Anterior cingulate cortex (tissue), 58 donors: ENCODE results near the gene SEMA4C.

Experiments
- DNase-seq, 58 donors: peaks; one replicate each; lab custom pipeline; 2025; lab: John Stamatoyannopoulos, UW

SEMA4C gene

DNA sequence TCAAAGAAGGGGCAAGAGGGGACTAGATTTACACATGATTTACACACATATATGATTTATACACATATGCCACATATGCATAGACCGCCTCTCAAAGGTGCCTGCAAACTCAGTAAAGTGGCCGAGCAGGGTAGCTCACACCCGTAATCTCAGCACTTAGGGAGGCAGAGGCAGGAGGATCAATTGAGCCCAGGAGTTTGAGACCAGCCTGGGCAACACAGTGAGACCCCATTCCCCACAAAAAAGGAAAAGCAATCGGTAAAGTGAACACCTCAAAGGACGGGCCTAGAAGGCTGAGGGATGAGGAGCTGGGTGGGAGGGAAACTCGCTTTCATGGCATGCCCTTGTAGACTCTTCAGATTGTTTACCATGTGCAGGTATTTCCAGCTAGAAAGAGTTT lies 17.2 kb downstream of the SEMA4C start:
- DNase-seq: no peak

DNA sequence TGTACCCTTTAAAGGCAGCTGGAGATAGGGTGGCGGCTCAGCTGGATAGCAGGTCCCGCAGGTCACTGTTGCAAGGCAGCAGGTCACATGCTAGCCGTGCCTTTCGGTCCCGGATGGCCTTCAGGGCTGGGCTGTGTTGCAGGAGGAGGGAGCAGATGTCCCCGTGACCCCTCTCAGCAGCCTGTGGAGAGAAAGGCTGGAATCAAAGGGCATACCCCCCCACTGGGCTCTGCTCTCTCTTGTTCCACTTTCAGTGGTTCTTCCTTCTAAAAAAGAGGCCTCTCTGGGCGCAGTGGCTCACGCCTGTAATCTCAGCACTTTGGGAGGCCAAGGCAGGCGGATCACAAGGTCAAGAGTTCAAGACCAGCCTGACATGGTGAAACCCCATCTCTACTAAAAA lies 21.6 kb downstream of the SEMA4C start:
- no peak for DNase-seq

DNA sequence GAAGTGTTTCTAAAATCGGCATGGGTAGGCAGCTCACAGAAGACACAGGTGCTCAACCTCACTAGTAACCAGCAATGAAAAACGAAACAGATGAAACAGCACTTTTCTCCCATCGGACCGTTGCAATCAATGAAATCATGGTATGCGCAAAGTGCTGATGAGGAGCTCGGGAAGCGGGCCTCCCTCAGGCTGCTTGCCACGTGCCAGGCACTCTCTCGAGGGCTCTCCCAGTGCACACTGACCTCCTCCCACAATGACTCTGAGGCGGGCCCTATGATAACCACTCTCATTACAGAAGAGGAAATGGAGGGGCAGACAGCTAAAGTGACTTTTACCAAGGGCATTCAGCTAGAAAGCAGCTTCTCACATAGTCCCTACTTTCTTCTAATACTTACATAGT lies 22.3 kb downstream of the SEMA4C start:
- DNase-seq: no peak

DNA sequence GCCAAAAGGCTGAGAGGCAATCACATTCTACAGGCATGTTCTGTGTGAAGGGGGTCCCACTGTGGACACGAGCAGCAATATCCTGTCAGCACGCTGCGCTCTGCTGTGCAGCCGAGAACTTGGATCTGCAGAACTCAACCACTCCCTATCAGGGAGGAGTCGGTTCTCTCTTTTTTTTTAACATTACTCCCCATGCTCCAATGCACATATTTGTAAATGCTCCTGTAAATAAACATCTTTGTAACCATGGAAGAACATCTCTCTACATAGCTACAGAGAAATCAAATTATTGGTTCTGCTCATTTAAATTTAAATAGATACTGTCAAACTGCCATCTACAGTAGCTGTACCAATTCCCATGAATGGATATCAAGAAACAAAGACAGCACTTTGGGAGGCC lies 23.1 kb downstream of the SEMA4C start:
- DNase-seq: no peak

DNA sequence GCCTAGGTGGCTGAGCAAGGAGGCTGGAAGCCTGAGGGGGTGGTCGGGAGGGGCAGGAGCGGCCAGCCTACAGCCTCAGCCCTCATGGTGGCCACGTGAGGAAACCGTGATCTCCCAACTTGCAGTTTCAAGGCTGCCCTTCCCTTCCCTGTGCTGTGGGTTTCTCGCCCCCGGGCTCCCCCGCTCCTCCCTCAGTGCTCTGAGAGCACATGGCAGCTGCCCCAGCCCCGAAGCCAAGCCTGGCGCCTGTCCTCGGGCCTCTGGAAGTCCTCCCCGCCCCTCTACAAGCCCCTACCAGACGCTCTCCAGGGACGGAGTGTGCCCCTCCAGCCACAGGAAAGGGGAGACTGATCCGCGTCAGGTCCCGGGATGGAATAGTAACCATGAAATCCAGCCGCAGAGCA lies 25.5 kb downstream of the SEMA4C start:
- DNase-seq: no peak

DNA sequence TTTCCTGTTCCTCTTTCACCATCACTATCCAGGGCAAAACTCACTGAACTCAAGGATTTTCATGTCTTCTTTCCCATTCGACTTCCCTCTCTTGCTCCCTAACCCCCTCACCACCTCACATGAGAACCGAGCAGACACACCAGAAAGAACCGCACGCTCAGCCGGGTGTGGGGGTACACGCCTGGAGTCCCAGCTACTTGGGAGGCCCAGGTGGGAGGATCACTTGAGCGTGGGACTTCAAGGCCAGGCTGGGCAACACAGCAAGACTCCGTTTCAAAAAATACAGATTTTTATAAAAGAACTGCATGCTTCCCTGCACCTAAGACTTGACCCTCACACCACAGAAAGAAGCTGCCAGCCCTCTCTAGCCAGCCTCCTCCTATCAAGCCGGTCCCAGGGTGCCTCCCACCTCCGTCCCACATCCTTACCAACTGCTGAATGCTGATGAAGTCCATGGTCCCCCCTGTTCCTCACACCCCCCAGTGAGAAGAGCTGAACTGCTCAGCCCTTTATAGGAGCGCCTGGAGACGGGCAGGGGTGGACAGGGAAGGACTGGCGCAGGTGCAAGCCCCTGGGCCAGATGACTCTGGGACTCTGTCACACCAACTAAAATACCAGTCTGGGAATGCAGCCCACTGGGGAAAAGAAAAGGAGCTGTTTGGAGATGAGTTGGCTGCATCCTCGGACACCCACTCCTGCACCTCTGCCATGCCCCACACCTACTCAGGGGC lies 26.2 kb downstream of the SEMA4C start, which contains the start of gene ANKRD23:
Gene ANKRD23, minus strand, starts transcription at position 484 of the 731 bp plus-strand sequence. Its CDS starts 29 bp downstream, at position 455.
- no peak for DNase-seq

DNA sequence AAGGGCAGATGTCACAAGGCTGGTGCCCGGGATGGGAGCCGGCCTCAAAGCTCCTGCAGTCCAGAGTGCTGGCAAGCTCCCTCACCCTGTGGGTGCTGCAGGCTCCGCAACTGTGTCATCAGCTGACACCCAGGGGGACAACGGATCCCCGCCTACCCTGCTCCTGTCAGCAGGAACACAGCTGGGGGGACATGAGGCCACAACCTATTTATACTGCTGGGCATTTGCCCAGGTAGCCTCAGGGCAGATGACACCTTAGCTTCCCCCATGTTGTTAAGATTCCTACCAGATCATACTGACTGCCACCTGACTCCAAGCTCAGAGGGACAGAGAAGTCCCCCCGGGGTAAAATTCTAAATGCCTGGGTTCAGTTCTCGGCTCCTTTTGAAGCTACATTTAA lies 27.3 kb downstream of the SEMA4C start:
- DNase-seq: no peak

DNA sequence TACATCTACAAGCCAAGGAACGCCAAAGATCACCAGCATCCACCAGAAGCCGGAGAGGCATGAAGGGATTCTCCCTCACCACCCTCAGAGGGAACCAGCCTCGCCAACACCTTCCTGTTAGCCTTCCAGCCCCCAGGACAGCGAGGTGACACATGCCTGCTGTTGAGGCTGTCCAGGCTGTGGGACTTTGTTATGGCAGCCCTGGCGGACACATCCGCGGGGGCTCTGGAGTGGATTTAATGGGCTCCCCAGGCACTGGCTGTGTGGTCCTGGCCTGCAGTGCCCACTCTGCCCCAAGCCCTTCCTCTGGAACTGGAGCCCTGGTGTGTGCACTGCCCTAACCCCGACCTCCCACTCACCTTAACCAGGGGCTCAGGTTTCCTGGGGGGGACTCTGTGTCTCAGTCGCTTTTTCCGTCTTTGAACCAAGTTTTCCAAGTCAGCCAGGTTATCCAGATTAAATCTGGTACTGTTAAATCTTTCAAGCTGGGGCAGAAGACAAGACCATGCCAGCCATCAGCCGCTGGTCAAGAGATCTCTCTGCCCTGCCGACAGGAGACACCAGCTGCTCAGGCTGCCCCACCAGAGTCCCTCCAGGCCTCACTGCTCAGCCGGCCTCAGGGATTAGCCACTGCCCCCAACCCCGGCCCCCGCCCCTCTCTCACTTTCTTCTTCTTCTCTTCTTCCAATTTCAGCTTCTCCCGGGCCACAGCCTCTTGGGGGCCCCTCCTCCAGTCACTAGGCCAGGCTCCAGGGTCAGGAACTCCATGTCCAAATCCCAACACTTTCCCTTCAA lies 28.0 kb downstream of the SEMA4C start:
- no peak for DNase-seq

DNA sequence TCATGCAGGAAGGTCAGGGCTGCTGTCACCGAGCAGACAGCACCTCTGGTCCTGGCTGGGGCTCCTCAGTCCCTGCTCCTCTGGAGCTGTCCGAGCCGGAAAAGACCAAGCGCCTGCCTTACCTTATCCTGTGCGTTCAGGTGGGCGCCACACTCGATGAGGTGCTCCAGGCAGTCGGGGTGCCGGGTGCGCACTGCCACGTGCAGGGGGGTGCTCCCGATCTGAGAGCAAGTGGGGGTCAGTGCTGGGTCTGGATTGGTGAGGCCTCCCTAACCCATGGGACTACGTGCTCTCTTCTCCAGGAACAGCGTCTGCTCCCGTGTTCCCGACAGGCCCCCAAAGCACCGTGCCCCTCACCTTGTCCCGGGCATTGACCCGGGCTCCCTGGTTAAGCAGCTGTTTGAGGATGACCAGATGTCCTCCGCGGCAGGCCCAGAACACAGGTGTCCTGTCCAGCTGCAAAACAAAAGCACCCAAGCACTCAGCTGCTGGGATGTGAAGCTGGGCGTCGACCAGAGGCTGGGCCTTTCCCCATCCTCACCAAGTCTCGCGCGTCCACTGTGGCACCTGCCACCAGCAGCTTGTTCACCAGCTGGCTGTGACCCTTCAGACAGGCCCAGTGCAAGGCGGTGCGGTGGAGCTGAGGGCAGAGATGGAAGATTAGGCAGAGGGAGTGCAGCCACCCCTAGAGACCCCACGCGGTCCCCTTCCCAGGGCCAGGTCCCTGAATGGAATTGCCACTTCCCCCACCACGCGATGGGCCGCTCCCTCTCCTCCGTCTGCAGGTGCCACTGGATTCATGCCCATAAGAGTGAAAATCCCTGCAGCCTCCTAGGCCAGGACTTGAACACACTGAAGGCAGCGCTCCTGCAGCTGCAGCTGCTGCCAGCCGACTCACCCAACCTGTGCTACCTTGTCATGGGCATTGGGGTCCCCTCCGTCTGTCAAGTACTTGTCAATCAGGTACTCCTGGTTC lies 29.7 kb downstream of the SEMA4C start:
- no peak for DNase-seq

DNA sequence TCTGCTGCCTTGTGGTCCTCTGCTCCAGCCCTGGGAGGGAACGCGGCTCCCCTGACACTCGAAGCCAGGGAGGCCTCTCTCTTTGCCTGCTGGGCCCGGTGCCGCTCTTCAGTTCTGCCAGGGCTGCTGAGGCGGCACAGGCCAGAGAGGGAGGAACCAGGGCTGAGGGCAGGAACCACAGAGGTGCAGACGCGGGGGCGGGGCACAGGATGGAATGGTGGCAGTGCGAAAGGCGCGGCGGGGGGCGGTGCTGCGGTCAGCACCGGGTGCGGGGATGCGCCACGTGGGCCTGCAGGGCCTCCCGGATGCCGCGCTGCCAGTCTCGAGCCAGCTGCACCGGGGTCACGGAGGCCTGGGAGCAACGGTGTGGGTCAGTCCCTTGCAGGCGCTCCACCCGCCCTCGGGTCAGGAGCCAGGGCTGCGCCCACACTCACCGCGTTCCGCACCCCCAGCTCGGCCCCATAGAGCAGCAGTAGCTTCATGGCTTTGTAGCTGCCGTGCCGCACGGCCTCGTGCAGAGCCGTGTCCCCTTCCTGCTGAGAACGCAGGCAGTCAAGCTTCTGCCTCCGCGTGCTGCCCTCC lies 30.5 kb downstream of the SEMA4C start:
- DNase-seq: no peak

DNA sequence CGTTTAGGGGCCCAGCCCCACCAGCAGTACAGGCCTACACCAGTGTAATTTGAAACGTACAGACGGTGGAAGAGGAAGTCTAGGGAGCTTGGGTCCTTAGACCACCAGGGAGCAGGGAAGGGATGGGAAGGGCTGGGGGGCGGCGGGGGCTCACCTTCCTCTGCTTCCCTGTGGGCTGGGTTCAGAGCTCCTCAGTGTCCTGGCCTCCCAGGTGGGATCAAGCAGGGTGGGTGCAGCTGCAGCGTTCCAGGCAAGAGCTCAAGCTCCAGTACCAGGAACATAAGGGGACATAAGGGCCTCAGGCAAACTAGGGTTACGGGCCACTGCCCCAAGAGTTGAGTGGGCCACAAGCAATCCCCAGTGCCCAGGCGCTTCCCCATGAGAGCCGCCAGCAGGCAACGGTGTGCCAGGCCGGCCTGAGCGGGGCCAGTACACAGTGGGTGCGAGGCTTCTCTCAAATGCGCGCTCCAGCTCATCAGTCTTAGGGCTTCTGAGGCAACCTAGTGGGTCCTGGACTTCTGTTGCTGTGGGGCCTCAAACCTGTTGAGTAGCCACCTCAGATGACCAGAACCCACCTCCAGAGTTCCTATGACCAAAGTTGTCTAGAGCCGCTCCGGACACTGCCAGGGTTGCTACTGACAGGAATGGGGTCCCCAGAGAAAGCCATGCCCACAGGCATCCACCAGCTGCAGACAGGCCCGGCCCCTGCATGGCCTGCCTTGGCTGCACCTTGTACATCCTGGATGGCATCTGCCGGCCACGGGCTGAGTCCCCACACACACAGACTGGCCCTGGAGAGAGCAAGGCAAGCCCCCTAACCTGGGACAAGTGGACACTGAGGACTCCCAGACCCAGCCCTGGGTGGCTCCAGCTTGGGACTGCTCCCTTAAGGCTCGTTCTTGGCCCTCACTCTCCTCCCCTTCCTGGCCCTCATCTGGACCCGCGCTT lies 31.3 kb downstream of the SEMA4C start:
- no peak for DNase-seq

DNA sequence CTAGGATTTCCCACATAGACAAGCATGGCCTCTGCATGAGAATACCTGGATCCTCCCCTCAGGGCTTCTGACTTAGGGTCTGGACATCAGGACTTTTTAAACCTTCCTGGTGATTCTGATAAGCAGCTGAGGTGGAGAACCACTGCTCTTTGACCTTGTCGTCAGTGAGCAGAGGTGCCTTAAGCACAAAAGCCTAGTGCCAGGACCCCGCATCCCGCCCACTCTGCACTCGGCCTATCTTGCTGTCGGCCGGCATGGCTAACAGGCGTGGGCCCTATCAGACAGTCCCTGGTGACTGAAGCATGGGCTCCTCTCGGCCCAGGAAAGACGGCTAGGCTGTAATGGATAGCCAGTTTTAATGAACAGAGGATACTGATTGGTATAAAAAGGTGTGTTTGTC lies 32.3 kb downstream of the SEMA4C start:
- DNase-seq: no peak

DNA sequence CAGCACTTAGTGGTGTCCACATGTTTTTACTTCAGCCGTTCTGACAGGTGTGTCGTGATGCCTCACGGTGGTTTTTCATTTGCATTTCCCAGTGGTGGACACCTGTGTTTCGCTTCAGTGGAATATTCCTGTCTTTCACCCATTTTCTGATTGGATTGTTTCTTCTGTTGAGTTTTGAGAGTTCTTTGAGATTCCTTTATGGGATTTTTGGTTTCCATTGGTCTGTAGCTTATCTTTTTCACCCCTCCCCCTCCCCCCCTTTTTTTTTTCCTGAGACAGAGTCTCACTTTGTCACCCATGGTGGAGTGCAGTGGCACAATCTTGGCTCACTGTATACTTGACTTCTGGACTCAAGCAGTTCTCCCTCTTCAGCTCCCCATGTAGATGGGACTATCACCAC lies 34.0 kb downstream of the SEMA4C start:
- DNase-seq: no peak

DNA sequence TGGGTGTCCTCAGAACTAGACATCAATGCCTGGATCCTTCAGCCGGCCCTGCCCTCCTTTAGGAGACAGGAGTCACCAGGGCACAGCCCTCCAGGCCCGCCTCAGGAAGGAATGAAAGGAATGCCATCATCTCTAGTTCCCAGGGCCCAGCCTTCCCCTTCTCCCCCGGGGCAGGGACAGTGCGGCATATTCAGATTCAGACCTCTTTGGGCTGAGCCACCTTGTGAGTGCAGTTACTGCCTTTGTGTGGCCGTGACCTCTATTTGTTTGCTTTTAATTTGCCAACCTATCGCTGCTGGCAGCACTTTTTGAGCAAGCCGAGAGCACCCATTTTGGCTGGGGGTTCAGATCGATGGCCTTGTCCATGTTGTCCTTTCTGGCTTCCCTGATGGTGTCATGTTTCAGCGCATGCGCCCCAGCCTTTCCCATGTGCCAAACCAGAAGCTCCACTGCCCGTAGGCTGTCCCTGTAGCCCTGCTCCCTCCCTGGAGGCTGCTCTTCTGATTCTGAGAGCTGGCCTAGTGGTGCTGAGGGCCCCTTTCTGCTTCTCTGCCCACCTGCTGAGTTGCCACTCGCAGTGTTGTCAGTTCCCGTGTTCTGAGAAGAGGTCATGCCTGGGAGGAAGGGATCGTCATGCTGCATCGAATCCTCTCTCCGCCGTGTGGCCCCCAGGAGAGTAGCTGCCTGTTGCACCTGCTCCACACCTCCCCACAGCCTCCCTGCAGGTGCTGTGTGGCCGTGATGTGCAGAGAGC lies 36.9 kb downstream of the SEMA4C start:
- DNase-seq: no peak

DNA sequence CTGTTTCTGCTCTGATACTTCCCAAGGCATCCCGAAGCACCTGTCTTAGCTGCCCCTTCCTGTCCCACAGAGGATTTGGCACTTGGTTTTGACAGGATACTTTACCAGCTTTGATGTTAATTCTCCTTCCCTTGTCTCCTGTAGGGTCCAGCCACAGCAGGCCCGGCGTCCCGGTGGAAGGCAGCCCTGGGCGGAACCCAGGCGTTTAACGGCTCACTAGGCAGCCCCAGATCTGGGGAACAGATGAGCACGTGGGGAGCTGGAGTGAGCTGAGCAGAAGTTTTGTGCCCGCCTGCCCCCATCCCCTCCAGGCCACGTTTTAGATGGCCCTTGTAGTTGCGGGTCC lies 37.5 kb downstream of the SEMA4C start:
- DNase-seq: no peak

DNA sequence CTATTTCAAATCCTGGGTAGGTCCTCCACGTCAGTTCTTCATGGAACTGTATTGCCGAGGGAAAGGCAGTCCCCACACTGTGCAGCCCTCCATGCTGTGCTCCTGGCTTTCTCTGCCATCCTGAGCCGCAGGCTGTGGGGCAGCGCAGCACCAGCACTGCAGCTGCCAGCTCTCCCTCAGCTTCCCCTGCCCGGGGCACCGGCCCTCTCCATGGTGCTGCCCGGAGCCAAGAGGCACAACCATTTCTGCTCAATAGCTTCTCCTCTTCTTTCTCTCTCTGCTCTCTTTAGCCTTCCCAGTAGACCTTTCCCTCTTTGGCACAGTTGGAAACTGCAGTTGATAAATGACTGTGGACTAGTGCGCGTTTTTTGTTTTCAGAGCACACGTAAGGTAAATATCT lies 38.2 kb downstream of the SEMA4C start:
- no peak for DNase-seq

DNA sequence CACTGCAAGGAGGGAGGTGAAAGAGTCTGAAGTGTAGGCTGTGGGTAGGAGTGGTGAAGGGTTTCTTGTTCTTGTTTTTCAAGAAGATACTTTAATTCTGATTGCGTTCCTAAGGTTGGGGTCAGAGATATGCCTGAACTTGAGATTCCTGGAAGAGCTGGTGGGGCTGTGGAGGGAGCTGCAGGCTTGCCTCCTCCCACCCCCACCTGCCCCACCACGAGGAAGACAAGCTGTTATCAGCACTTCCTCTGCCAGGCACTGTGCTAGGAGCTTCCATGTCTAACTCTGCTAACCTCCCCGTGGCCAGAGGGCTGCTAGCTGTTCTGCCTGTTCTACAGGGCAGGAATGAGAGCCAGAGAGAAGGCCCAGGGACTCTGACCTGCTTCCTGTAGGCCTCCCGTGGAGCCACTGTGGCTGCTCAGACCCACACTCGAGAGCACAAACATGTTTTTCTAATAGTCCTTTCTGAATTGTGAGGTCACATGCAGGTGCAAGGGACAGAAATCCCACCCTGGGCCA lies 39.8 kb downstream of the SEMA4C start:
- DNase-seq: no peak

DNA sequence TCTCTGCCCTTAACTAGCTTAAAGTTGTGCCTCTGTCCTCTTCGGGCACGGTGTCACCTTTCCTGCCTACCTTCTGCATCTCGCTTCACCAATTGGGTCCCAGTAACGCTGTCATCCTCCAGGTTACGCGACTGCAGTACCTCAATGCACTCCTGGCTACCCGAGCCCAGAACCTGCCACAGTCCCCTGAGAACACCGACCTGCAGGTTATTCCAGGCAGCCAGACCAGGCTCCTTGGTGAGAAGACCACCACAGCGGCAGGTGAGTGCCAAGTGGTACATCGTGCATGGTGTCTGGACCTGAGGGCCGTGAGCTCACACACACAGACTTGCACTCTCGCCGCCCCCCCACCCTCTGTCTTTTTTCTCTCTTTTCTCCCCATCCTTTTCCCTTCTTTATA lies 41.0 kb downstream of the SEMA4C start:
- no peak for DNase-seq
